ENCODE measurements around the gene TCF21. TPM values are rescaled to one million over a fixed set of nuclear protein-coding genes. Genes with fewer than 3 reads are reported as not detected.

The TCF21 gene
- total RNA-seq, 1 donor from 2014 or later = not detected

DNA sequence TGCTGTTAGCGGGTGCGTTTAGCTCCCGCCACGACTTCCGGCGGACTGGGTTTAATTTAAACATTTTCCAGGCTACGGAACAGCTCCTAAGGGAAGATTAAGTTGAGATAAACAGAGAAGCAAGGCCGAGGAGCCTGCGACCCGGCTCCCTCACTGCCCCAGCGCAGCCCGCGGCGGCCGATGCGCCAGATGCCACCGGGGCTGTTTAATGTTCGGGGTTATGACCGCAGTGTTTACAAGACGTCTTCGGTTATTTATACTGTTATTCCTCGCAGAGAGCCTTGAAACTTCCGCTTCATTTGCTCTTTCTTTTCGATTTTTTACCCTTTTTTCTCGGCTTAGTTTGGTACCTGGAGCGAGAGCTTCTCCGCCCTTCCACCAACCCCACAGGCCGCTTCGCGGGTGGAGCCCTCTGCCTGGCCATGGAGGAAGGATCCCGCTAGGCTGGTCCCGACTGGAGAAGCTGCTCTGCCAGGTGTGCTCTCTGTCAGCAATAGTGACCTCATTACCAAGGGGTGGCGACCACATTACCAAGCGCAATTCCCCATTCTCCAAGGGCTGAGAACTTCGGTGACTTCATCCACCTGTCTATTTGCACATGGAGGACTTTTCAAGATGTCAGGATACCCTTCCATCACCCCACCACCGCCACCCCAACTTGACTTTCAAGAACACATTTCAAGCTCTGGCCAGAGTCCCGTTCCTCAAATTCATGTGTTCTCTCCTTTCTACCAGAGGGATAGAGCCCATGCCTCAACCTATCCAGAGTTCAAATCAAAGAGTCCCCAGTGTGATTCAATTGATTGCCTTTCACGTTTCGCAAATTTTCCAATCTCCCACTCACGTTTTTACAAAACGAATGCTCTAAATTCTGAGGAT lies 4.1 kb downstream of the TCF21 start:
- DNase-seq (ENCODE audit: low spot score) = peak; percentile 19
- no peak overlapping the region for H3K27ac Mint-ChIP-seq (ENCODE audit: unreplicated experiment)
- peaks cover 31% of the 10 kb centered on the region for H3K4me1 Mint-ChIP-seq (ENCODE audit: unreplicated experiment)
- TF ChIP-seq, protein P1, sequence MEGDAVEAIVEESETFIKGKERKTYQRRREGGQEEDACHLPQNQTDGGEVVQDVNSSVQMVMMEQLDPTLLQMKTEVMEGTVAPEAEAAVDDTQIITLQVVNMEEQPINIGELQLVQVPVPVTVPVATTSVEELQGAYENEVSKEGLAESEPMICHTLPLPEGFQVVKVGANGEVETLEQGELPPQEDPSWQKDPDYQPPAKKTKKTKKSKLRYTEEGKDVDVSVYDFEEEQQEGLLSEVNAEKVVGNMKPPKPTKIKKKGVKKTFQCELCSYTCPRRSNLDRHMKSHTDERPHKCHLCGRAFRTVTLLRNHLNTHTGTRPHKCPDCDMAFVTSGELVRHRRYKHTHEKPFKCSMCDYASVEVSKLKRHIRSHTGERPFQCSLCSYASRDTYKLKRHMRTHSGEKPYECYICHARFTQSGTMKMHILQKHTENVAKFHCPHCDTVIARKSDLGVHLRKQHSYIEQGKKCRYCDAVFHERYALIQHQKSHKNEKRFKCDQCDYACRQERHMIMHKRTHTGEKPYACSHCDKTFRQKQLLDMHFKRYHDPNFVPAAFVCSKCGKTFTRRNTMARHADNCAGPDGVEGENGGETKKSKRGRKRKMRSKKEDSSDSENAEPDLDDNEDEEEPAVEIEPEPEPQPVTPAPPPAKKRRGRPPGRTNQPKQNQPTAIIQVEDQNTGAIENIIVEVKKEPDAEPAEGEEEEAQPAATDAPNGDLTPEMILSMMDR (IDR thresholded peaks at IDR 0.05; ENCODE audit: unreplicated experiment) = no peak
- no peak overlapping the region for H3K4me3 Mint-ChIP-seq (ENCODE audit: unreplicated experiment)
- no peaks in the 10 kb centered on the region for H3K9me3 Mint-ChIP-seq (ENCODE audit: unreplicated experiment)
- peaks cover 43% of the 10 kb centered on the region for H3K27me3 Mint-ChIP-seq (ENCODE audit: unreplicated experiment)
- no peaks in the 10 kb centered on the region for H3K36me3 Mint-ChIP-seq (ENCODE audit: low read depth, unreplicated experiment)

DNA sequence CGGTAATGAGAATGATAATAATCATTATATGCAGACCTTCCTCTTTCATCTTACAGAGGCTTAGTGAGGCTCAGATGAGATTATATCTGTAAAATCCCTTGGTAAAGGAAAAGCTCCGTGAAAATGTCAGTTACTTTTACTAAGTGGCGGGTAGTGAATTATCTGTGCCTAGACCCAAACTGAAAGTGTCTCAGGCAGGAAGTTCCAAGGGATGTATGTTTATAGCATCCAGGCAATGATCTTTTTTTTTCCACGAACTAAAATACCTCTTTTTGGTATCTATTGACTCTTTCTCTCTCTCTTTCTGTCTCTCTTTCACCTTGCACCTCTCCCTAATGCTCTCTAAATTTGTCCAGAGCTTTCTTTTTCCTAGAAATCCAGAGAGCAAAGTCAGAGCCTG lies 5.0 kb downstream of the TCF21 start:
- TF ChIP-seq, protein P1 (IDR thresholded peaks at IDR 0.05; ENCODE audit: unreplicated experiment) = no peak
- Mint-ChIP-seq H3K9me3 (ENCODE audit: unreplicated experiment) (no peaks in the 10 kb centered on the region), H3K4me1 (ENCODE audit: unreplicated experiment) (peaks cover 25% of the 10 kb centered on the region)

DNA sequence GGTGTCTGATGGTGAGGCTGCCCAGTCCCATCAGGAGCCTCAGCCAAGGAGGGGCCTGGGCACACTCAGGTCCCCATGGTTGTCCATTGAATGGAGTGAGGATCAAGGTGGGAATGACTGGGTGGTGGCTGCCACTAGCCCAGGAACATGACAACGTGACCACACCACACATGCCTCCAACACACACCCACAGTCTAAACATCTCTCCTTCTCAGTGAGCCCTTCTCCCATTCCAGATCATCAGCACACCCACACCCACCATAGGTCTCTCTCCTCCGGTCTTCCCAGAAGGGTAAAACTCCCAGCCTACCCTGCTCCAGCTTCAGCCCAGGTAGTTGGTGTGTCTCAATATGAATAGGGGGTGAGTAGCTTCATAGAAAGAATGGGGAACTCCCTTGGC lies 5.5 kb downstream of the TCF21 start:
- no peak for DNase-seq (ENCODE audit: low spot score)
- H3K27me3 Mint-ChIP-seq (ENCODE audit: unreplicated experiment) = peaks cover 34% of the 10 kb centered on the region
- H3K4me1 Mint-ChIP-seq (ENCODE audit: unreplicated experiment) = peaks cover 23% of the 10 kb centered on the region
- no peak overlapping the region for H3K4me3 Mint-ChIP-seq (ENCODE audit: unreplicated experiment)
- no peak overlapping the region for H3K27ac Mint-ChIP-seq (ENCODE audit: unreplicated experiment)
- no peaks in the 10 kb centered on the region for H3K9me3 Mint-ChIP-seq (ENCODE audit: unreplicated experiment)
- no peaks in the 10 kb centered on the region for H3K36me3 Mint-ChIP-seq (ENCODE audit: low read depth, unreplicated experiment)
- TF ChIP-seq, protein P1 (IDR thresholded peaks at IDR 0.05; ENCODE audit: unreplicated experiment) = no peak

More for the DNA sequence above, 5.0 kb downstream of the TCF21 start:
- H3K27ac Mint-ChIP-seq (ENCODE audit: unreplicated experiment) = no peak overlapping the region
- H3K4me3 Mint-ChIP-seq (ENCODE audit: unreplicated experiment) = no peak overlapping the region
- DNase-seq (ENCODE audit: low spot score) = no peak
- peaks cover 37% of the 10 kb centered on the region for H3K27me3 Mint-ChIP-seq (ENCODE audit: unreplicated experiment)
- no peaks in the 10 kb centered on the region for H3K36me3 Mint-ChIP-seq (ENCODE audit: low read depth, unreplicated experiment)

DNA sequence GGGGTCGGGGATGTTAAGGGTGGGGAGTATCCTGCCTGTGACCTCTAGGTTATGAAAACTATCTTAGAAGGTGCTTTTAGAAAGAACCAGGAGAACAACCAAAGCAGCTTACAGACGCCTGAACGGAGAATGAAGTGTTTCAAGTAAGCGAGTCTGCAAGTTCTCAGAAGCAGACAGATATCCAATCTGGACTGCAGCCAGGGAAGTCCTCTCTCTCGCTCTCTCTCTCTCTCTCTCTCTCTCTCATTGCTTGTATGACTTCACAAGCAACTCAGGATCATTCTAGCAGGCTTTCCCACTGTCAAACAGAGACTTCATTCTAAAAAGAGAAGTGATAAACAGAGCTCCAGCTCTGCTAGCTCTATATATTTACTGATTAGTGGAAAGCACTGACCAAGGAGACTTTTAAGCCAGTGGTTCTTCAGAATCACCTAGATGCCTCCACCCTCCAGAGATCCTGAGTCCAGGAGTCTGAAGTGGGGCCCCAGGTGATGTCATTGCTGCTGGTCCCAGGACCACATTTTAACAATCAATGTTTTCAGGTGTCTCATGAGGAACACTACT lies 6.0 kb downstream of the TCF21 start:
- Mint-ChIP-seq H3K36me3 (ENCODE audit: low read depth, unreplicated experiment) (no peaks in the 10 kb centered on the region), H3K27me3 (ENCODE audit: unreplicated experiment) (peaks cover 33% of the 10 kb centered on the region), H3K4me3 (ENCODE audit: unreplicated experiment) (no peak overlapping the region), H3K4me1 (ENCODE audit: unreplicated experiment) (peaks cover 22% of the 10 kb centered on the region), H3K9me3 (ENCODE audit: unreplicated experiment) (no peaks in the 10 kb centered on the region), H3K27ac (ENCODE audit: unreplicated experiment) (no peak overlapping the region)
- TF ChIP-seq, protein P1 (IDR thresholded peaks at IDR 0.05; ENCODE audit: unreplicated experiment) = no peak
- DNase-seq (ENCODE audit: low spot score) = no peak
